Pancreas (tissue), 10 donors: ENCODE measurements around the gene MAPK11. TPM values are rescaled to one million over a fixed set of nuclear protein-coding genes. Genes with fewer than 3 reads are reported as not detected.
A peak's percentile ranks its signal among the peaks of the same experiment; 100 is the strongest.

Source experiments
- ATAC-seq, 4 donors: fragments of 200-7000 bp; cut with Tn5 transposase; one replicate each; pipeline versions ENCODE4 v1.8.0 to v1.9.1; 2020; ENCODE audit warnings: mild to moderate bottlenecking in 4 of 4, moderate library complexity in 4 of 4
- DNase-seq, 6 donors: peaks; one replicate each; pipeline ENCODE4 v3.0.0-alpha.2; 2020
- FAIRE-seq: peaks from 2 replicates; lab custom pipeline; 2012; peaks lifted over from hg19 to GRCh38; lab: Jason Lieb, UNC
- H3K27ac ChIP-seq, 4 donors: fragments of 200-600 bp; sonication (generic); 1 replicate in 3 of 4; 2 replicates in 1 of 4; pipeline versions ENCODE4 v1.5.0 to v1.8.0; 2020
- H3K27me3 ChIP-seq, 4 donors: fragments of 200-600 bp; one replicate each; pipeline ENCODE4 v1.8.0; 2021
- H3K36me3 ChIP-seq, 3 donors: fragments of 200-600 bp; sonication (generic) in 1 of 3; one replicate each; pipeline versions ENCODE4 v1.5.0 to v1.8.0; 2020 to 2021
- H3K4me1 ChIP-seq, 3 donors: fragments of 200-600 bp; one replicate each; pipeline ENCODE4 v1.8.0; 2021
- H3K4me3 ChIP-seq, 4 donors: fragments of 200-600 bp; sonication (generic) in 2 of 4; one replicate each; pipeline versions ENCODE4 v1.5.0 to v1.8.0; 2020 to 2021
- H3K9me3 ChIP-seq, 4 donors: fragments of 200-600 bp; one replicate each; pipeline ENCODE4 v1.8.0; 2021
- WGBS, 2 donors: extraction: QIAGEN DNeasy Blood & Tissue Kit; methylation state at CpG; one replicate each; pipeline ENCODE4 v1.1.7; 2013; 5-methylcytosine and 5-hydroxymethylcytosine counted together
- intact Hi-C, 3 donors: fragments of 100-400 bp; cut with DNase I; formaldehyde crosslinking; loops; one replicate each; pipeline versions ENCODE4 v1.11.1 to v1.14.2; 2022
- polyA plus RNA-seq, 2 donors: library from polyadenylated mRNA; stranded (reverse); fragments of 200-250 nt; gene quantifications; one replicate each; pipeline ENCODE4 v1.2.3, GENCODE V29; 2013
- total RNA-seq, 6 donors: library from RNA; stranded (reverse); fragmentation: NEBNext Ultra II Directional in 4 of 6; extraction: Animal tissue kit (Norgen Biotek cat#: 25700) in 4 of 6; gene quantifications; one replicate each; pipeline versions ENCODE4 v1.2.1 to v1.2.4, GENCODE V29; 2021 to 2023
- TF ChIP-seq, protein P1 (sequence below), 4 donors: fragments of 200-600 bp; sonication (generic) in 3 of 4; IDR thresholded peaks; one replicate each; pipeline versions ENCODE4 v1.5.0 to v1.8.0; 2021; ENCODE audit warnings: antibody characterized with exemption in 4 of 4
- donor health status: healthy with polysubstance abuse.
- donor health status: DM: no; HTN: no; CAD: no; lungs with moderate emphysema.
- donor health status: DM: no; HTN: no; CAD: no.
- donor health status: control.
- donor health status: control.
- donor health status: Bipolar disorder and iron deficiency.
- donor health status: DM: yes; HTN: yes; CAD: no.
- donor health status: DM: no; HTN: no; CAD: no.
- donor health status: DM: no; HTN: no; CAD: no.
- donor health status: DM: yes; HTN: yes; CAD: no.

The MAPK11 gene
- total and polyA plus RNA-seq, 8 donors, result 1.3 to 22.2 (median 3.2) TPM

GRCh38 chr22:50244420-50245213, 25.6 kb downstream of the MAPK11 start, which contains the start of gene TUBGCP6:
Gene TUBGCP6 (minus strand): TSS chr22:50245023. CDS start chr22:50244459, 564 bp downstream.
- peak within 1 kb of the TSS; percentile 70 to 96 (median 86) for H3K4me3 ChIP-seq
- H3K27me3 ChIP-seq, result no peaks in the 10 kb centered on the region
- H3K9me3 ChIP-seq, result no peaks in the 10 kb centered on the region
- FAIRE-seq, result no peak
- H3K27ac ChIP-seq, result peak within 1 kb of the TSS; percentile 78 to 91 (median 84)
- H3K4me1 ChIP-seq, result peaks cover 10 to 30% (median 15%) of the 10 kb centered on the region in 3 donors
- 0% methylated on average over 68 to 76 of the region's 76 CpGs for WGBS, 2 donors
- peak; percentile 89 to 94 (median 91) for ATAC-seq
- DNase-seq, result peak; percentile 89 to 98 (median 93)
- H3K36me3 ChIP-seq, result peaks cover 0 to 1% (median 0%) of the 10 kb centered on the region in 3 donors
- intact Hi-C loops, result loop anchor here in 2 of 3 donors (5.0 to 10.0 kb wide), 2 partner anchors 260 to 263 kb away; partner anchors contain the start of genes LMF2 (in 2 of the 2) and NCAPH2 (in 2 of the 2)
- TF ChIP-seq, protein P1, sequence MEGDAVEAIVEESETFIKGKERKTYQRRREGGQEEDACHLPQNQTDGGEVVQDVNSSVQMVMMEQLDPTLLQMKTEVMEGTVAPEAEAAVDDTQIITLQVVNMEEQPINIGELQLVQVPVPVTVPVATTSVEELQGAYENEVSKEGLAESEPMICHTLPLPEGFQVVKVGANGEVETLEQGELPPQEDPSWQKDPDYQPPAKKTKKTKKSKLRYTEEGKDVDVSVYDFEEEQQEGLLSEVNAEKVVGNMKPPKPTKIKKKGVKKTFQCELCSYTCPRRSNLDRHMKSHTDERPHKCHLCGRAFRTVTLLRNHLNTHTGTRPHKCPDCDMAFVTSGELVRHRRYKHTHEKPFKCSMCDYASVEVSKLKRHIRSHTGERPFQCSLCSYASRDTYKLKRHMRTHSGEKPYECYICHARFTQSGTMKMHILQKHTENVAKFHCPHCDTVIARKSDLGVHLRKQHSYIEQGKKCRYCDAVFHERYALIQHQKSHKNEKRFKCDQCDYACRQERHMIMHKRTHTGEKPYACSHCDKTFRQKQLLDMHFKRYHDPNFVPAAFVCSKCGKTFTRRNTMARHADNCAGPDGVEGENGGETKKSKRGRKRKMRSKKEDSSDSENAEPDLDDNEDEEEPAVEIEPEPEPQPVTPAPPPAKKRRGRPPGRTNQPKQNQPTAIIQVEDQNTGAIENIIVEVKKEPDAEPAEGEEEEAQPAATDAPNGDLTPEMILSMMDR (IDR thresholded peaks at IDR 0.05), result peak in 1 of 4 donors; percentile 29

DNA sequence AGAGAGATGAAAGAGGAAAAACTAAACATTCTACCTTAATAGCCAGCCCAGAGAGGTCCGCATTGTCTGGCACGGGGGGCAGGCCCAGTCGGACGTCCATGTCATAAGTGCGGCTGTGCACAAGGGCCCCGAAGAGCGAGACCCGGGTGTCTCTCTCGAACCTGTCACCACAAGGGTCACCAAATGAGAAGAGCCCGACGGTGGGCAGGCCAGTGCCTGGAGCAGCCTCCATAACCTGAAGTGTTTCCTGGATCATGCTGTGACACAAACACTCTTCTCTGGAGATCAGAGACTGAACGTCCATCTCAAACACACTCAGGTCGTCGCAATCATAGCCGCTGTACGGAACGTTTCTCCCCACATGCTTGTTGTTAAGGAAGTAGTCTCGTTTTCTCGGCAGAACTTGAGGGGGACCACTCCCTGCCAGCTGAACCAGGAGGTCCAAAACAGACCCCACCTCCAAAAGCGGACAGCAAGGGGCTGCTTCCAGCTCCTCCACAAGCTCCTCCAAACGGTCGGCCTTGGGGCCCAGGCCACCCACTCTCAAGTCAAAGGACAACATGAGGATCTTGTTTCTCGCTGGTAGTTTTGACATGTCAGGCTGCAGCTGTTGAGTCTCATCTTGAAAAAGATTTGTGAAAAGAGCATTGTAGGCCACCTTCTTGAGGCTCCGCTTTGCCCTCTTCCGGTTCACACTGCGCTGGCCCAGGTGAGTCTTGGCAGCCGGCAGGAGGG, 26.3 kb downstream of the MAPK11 start:
- peaks cover 0 to 6% (median 0%) of the 10 kb centered on the region in 3 donors for H3K36me3 ChIP-seq
- intact Hi-C loops, result loop anchor here in 1 of 3 donors (10.0 kb wide), 1 partner anchor 261 kb away; the partner anchor contains the start of genes LMF2 and NCAPH2
- H3K4me3 ChIP-seq, result peak overlapping the region; percentile 70 to 96 (median 86)
- peak overlapping the region; percentile 78 to 91 (median 84) for H3K27ac ChIP-seq
- H3K4me1 ChIP-seq, result peaks cover 10 to 27% (median 14%) of the 10 kb centered on the region in 3 donors
- no peaks in the 10 kb centered on the region for H3K27me3 ChIP-seq
- TF ChIP-seq, protein P1 (IDR thresholded peaks at IDR 0.05), result no peak
- WGBS, 2 donors, result 8 to 9% methylated on average over 27 of the region's 27 CpGs
- ATAC-seq (peak; percentile 30 to 57 (median 50)), FAIRE-seq (no peak), DNase-seq (no peak)
- H3K9me3 ChIP-seq, result no peaks in the 10 kb centered on the region

GRCh38 chr22:50242406-50242949, 27.7 kb downstream of the MAPK11 start:
- FAIRE-seq (no peak), DNase-seq (no peak), ATAC-seq (no peak)
- no peak overlapping the region for H3K27ac ChIP-seq
- H3K9me3 ChIP-seq, result no peaks in the 10 kb centered on the region
- peaks cover 0 to 6% (median 0%) of the 10 kb centered on the region in 3 donors for H3K36me3 ChIP-seq
- TF ChIP-seq, protein P1 (IDR thresholded peaks at IDR 0.05), result no peak
- intact Hi-C loops, result loop anchor here in 1 of 3 donors (10.0 kb wide), 1 partner anchor 262 kb away; the partner anchor contains the start of genes LMF2 and NCAPH2
- no peaks in the 10 kb centered on the region for H3K27me3 ChIP-seq
- 41 to 44% methylated on average over 14 of the region's 14 CpGs for WGBS, 2 donors
- peak overlapping the region in 3 of 4 donors; percentile 70 to 96 (median 77) for H3K4me3 ChIP-seq
- H3K4me1 ChIP-seq, result peaks cover 10 to 27% (median 14%) of the 10 kb centered on the region in 3 donors

- DNase-seq (peak in 2 of 6 donors; percentile 26 to 51), ATAC-seq (no peak), FAIRE-seq (no peak)
Measured at GRCh38 chr22:50238755-50239154, 31.4 kb downstream of the MAPK11 start.

More at GRCh38 chr22:50238755-50239154, 31.4 kb downstream of the MAPK11 start:
- H3K27ac ChIP-seq, result no peak overlapping the region
- intact Hi-C loops, result no loop called here
- peaks cover 4 to 21% (median 11%) of the 10 kb centered on the region in 3 donors for H3K4me1 ChIP-seq
- peaks cover 0 to 6% (median 0%) of the 10 kb centered on the region in 3 donors for H3K36me3 ChIP-seq
- WGBS, 2 donors, result 86 to 90% methylated on average over 9 of the region's 9 CpGs
- H3K9me3 ChIP-seq, result no peaks in the 10 kb centered on the region
- no peaks in the 10 kb centered on the region for H3K27me3 ChIP-seq
- TF ChIP-seq, protein P1 (IDR thresholded peaks at IDR 0.05), result no peak
- no peak overlapping the region for H3K4me3 ChIP-seq
